Heart left ventricle (tissue), 16 donors: ENCODE data around the gene CIPC. TPM values are rescaled to one million over a fixed set of nuclear protein-coding genes. Genes with fewer than 3 reads are reported as not detected.
A peak's percentile ranks its signal among the peaks of the same experiment; 100 is the strongest.

Source experiments
- ATAC-seq, 4 donors: fragments of 200-7000 bp; cut with Tn5 transposase; one replicate each; pipeline ENCODE4 v1.9.1; 2020 to 2022; ENCODE audit warnings: moderate library complexity in 4 of 4, mild to moderate bottlenecking in 3 of 4, moderate number of reproducible peaks in 1 of 4
- DNase-seq, 5 donors: peaks; one replicate each; pipeline ENCODE4 v3.0.0-alpha.2; 2020
- H3K27ac ChIP-seq, 12 donors: fragments of 200-600 bp; sonication (generic) in 4 of 12; one replicate each; pipeline versions ENCODE4 v1.5.0 to v1.8.0; 2016 to 2022; ENCODE audit warnings: mild to moderate bottlenecking in 2 of 12
- H3K27me3 ChIP-seq, 9 donors: fragments of 200-600 bp; sonication (generic) in 2 of 9; one replicate each; pipeline versions ENCODE4 v1.5.1 to v1.8.0; 2016 to 2022; ENCODE audit warnings: mild to moderate bottlenecking in 3 of 9
- H3K36me3 ChIP-seq, 9 donors: fragments of 200-600 bp; sonication (generic) in 2 of 9; one replicate each; pipeline versions ENCODE4 v1.5.0 to v1.8.0; 2018 to 2022; ENCODE audit warnings: mild to moderate bottlenecking in 2 of 9
- H3K4me1 ChIP-seq, 12 donors: fragments of 200-600 bp; sonication (generic) in 4 of 12; one replicate each; pipeline versions ENCODE4 v1.5.0 to v1.8.0; 2016 to 2022; ENCODE audit warnings: mild to moderate bottlenecking in 3 of 12
- H3K4me3 ChIP-seq, 12 donors: fragments of 200-600 bp; sonication (generic) in 4 of 12; one replicate each; pipeline versions ENCODE4 v1.5.0 to v1.8.0; 2017 to 2022; ENCODE audit warnings: mild to moderate bottlenecking in 9 of 12, moderate library complexity in 4 of 12
- H3K9me3 ChIP-seq, 12 donors: fragments of 200-600 bp; sonication (generic) in 4 of 12; one replicate each; pipeline versions ENCODE4 v1.5.0 to v1.8.0; 2016 to 2022; ENCODE audit warnings: mild to moderate bottlenecking in 1 of 12
- POLR2A ChIP-seq, 2 donors: fragments of 450-650 bp; IDR thresholded peaks; one replicate each; pipeline ENCODE4 v1.6.1; 2017; ENCODE audit warnings: antibody characterized with exemption in 2 of 2, mild to moderate bottlenecking in 2 of 2, moderate library complexity in 2 of 2
- WGBS, 4 donors: extraction: QIAGEN DNeasy Blood & Tissue Kit in 2 of 4; methylation state at CpG; one replicate each; pipeline versions ENCODE4 v1.1.5 to v1.1.7; 2013 to 2018; 5-methylcytosine and 5-hydroxymethylcytosine counted together
- intact Hi-C, 10 donors: fragments of 100-400 bp; cut with DNase I; formaldehyde crosslinking; loops; one replicate each; pipeline versions ENCODE4 v1.11.1 to v1.14.2; 2022
- polyA plus RNA-seq, 2 donors: library from polyadenylated mRNA; stranded (reverse); fragments of 200-250 nt; gene quantifications; one replicate each; pipeline ENCODE4 v1.2.3, GENCODE V29; 2013
- total RNA-seq, 9 donors: library from RNA; depleted of rRNA in 2 of 9; stranded (reverse); fragments of >200 nt in 2 of 9; fragmentation: NEBNext Ultra II Directional in 3 of 9; extraction: Animal tissue kit (Norgen Biotek cat#: 25700) in 3 of 9; gene quantifications; one replicate each; pipeline versions ENCODE4 v1.1.0 to v1.2.4, GENCODE V29; 2016 to 2023
- TF ChIP-seq, protein P1 (sequence below), 12 donors: fragments of 200-600 bp; sonication (generic) in 4 of 12; IDR thresholded peaks; one replicate each; pipeline versions ENCODE4 v1.5.0 to v1.8.0; 2018 to 2022; ENCODE audit warnings: antibody characterized with exemption in 12 of 12, mild to moderate bottlenecking in 5 of 12
- donor health status: ischemic (EF 13 %, LVEDD 7.1; RV severe dilation, severe dysfunction).
- donor health status: healthy with polysubstance abuse.
- donor health status: DM: no; HTN: yes; CAD: no.
- donor health status: DM: no; HTN: no; CAD: no.
- donor health status: ischemic (EF 25% LVEDD 6.9; RV normal size, moderate dysfunction).
- donor health status: ischemic (EF 25% LVEDD 5.7; RV mildly dilated, moderate dysfunction).
- donor health status: healthy.
- donor health status: DM: yes; HTN: yes; CAD: no.
- donor health status: ischemic (EF 35%, LVEDD 5.7; RV mildly dilated, moderate dysfunction).
- donor health status: nonischemic (EF 11% LVEDD 7.7; RV severe dilation, severe dysfunction).
- donor health status: DM: yes; HTN: yes; CAD: no.
- donor health status: PGD.
- donor health status: ischemic (EF 29% LVEDD 5.4; RV normal size, mild dysfunction).
- donor health status: nonischemic (EF 23%, LVEDD 6.1; RV moderate dilation, normal function).

The CIPC gene
- total and polyA plus RNA-seq, 11 donors: 10.9 to 85.9 (median 61.3) TPM

DNA sequence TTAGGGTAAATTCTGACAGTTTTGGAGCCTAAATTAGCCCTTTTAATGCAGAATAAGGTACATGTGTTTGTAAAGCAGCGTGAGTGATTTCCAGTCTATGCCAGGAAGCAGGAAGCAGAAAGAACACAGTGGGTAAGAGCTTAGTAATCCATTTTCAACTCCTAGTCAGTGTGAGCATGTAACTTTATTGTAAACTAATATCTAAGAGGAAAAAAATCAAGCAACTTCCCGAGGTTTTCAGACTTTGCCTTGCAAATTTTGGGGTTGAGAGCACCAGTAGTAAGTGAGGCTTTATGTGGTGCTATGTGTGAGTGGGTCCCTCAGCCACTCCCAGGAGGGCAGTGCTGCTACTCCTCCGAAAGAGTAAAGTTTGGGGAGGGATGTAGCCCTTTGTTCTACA, 2.9 kb downstream of the CIPC start:
- no peak overlapping the region for H3K4me3 ChIP-seq
- no peaks in the 10 kb centered on the region for H3K9me3 ChIP-seq
- H3K36me3 ChIP-seq: peaks cover 0 to 7% (median 3%) of the 10 kb centered on the region in 9 donors
- no peaks in the 10 kb centered on the region for H3K27me3 ChIP-seq
- TF ChIP-seq, protein P1, sequence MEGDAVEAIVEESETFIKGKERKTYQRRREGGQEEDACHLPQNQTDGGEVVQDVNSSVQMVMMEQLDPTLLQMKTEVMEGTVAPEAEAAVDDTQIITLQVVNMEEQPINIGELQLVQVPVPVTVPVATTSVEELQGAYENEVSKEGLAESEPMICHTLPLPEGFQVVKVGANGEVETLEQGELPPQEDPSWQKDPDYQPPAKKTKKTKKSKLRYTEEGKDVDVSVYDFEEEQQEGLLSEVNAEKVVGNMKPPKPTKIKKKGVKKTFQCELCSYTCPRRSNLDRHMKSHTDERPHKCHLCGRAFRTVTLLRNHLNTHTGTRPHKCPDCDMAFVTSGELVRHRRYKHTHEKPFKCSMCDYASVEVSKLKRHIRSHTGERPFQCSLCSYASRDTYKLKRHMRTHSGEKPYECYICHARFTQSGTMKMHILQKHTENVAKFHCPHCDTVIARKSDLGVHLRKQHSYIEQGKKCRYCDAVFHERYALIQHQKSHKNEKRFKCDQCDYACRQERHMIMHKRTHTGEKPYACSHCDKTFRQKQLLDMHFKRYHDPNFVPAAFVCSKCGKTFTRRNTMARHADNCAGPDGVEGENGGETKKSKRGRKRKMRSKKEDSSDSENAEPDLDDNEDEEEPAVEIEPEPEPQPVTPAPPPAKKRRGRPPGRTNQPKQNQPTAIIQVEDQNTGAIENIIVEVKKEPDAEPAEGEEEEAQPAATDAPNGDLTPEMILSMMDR (IDR thresholded peaks at IDR 0.05): no peak
- intact Hi-C loops: no loop called here
- H3K4me1 ChIP-seq: peaks cover 6 to 87% (median 67%) of the 10 kb centered on the region in 12 donors
- ATAC-seq: no peak
- DNase-seq: no peak
- H3K27ac ChIP-seq: peak overlapping the region in 10 of 12 donors; percentile 39 to 99 (median 96)
- WGBS, 4 donors: 51 to 63% (median 60%) methylated on average over 3 of the region's 3 CpGs

DNA sequence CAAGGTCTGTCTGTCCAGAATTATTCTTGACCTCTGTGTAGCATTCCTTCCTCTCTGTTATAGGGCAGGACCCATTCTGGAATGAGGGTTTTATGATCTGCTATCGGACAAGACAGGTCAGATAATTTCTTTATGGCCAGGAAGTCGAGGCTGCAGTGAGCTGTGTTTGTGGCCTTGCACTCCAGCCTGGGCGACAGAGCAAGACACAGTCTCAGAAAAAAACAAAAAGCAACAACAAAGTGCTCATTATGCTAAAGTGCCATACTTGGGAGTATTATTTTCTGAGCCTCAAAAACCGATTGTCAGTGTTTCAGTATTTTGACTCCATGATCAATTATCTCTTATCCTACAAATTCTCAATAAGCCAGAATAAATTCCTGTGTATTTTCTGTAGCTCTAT, 4.1 kb downstream of the CIPC start:
- H3K9me3 ChIP-seq: no peaks in the 10 kb centered on the region
- DNase-seq: no peak
- H3K4me3 ChIP-seq: no peak overlapping the region
- intact Hi-C loops: no loop called here
- H3K4me1 ChIP-seq: peaks cover 6 to 86% (median 66%) of the 10 kb centered on the region in 12 donors
- H3K27ac ChIP-seq: peak overlapping the region in 10 of 12 donors; percentile 3 to 99 (median 96)
- no peaks in the 10 kb centered on the region for H3K27me3 ChIP-seq
- 52 to 66% (median 61%) methylated on average over 4 of the region's 4 CpGs for WGBS, 4 donors
- ATAC-seq: no peak
- H3K36me3 ChIP-seq: peaks cover 0 to 19% (median 15%) of the 10 kb centered on the region in 9 donors
- no peak for TF ChIP-seq POLR2A (IDR thresholded peaks at IDR 0.05)
- TF ChIP-seq, protein P1 (IDR thresholded peaks at IDR 0.05): no peak

DNA sequence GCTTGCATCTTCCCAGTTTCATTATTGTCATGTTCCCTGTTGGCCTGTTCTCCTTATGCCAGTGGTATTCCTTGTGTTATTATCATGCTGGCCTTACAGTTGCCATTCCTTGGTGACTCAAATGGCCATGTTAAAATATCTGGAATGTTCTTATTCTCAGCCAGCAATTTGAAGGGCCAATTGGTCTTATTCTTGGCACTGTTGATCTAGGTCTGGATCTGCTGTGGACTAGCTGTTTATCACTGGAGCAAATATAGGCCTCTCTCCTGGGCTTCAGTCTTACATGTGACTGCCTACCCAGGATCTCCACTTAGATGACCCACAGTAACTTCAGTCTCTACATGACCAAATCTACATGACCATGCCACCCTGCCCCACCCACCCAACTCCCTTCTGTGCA, 5.4 kb downstream of the CIPC start:
- DNase-seq: no peak
- H3K27me3 ChIP-seq: no peaks in the 10 kb centered on the region
- peak overlapping the region in 10 of 12 donors; percentile 5 to 99 (median 89) for H3K27ac ChIP-seq
- TF ChIP-seq, protein P1 (IDR thresholded peaks at IDR 0.05): no peak
- TF ChIP-seq POLR2A (IDR thresholded peaks at IDR 0.05): no peak
- peaks cover 0 to 31% (median 27%) of the 10 kb centered on the region in 9 donors for H3K36me3 ChIP-seq
- peaks cover 6 to 97% (median 65%) of the 10 kb centered on the region in 12 donors for H3K4me1 ChIP-seq
- H3K9me3 ChIP-seq: no peaks in the 10 kb centered on the region
- intact Hi-C loops: no loop called here
- ATAC-seq: peak in 1 of 4 donors; percentile 30
- H3K4me3 ChIP-seq: no peak overlapping the region

DNA sequence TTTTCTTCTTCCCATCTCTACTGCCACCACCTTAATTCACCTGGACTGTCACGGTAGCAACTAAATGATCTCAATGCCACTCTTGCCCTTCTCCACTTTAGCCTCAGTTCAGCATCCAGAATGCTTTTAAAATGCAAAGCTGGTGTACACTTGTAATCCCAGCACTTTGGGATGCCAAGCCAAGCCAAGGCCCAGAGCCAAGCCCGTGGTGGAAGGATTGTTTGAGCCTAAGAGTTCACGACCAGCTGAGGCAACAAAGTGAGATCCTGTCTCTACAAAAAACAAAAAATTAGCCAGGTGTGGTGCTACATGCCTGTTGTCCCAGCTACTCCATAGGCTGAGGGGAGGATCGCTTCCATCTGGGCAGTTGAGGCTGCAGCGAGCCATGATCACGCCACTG, 5.9 kb downstream of the CIPC start:
- ATAC-seq (no peak), DNase-seq (no peak)
- Histone ChIP-seq H3K27ac (peak overlapping the region; percentile 18 to 99 (median 72)), H3K4me1 (peaks cover 6 to 98% (median 62%) of the 10 kb centered on the region in 12 donors), H3K4me3 (no peak overlapping the region), H3K9me3 (no peaks in the 10 kb centered on the region), H3K36me3 (peaks cover 0 to 36% (median 32%) of the 10 kb centered on the region in 9 donors), H3K27me3 (no peaks in the 10 kb centered on the region)
- WGBS, 4 donors: 72 to 82% (median 81%) methylated on average over 6 of the region's 6 CpGs
- intact Hi-C loops: no loop called here
- no peak for TF ChIP-seq POLR2A (IDR thresholded peaks at IDR 0.05)

DNA sequence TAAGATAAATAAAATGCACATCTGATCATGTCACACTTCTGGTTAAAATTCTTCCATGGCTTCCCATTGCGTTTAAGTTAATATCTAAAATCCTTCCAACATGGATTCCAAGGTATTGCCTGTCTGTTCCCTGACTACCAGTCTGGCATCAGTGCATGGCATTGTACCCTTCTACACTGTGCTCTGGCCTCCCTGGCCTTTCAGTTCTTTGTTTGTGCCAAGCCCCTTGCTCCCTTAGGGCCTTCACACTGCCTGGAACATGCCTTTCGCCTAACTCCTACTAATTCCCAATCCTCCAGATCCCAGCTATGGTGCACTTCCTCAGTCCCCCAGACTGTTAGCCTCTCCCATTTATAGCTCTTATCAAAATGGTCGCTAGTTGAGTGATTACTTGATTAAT, 6.3 kb downstream of the CIPC start:
- peak overlapping the region; percentile 18 to 99 (median 72) for H3K27ac ChIP-seq
- TF ChIP-seq, protein P1 (IDR thresholded peaks at IDR 0.05): no peak
- TF ChIP-seq POLR2A (IDR thresholded peaks at IDR 0.05): no peak
- 66 to 73% (median 72%) methylated on average over 3 of the region's 3 CpGs for WGBS, 4 donors
- peaks cover 6 to 93% (median 58%) of the 10 kb centered on the region in 12 donors for H3K4me1 ChIP-seq
- no peaks in the 10 kb centered on the region for H3K27me3 ChIP-seq
- intact Hi-C loops: no loop called here
- peak in 3 of 4 donors; percentile 41 to 55 (median 41) for ATAC-seq
- H3K4me3 ChIP-seq: no peak overlapping the region
- peaks cover 0 to 40% (median 36%) of the 10 kb centered on the region in 9 donors for H3K36me3 ChIP-seq
- no peak for DNase-seq
- H3K9me3 ChIP-seq: no peaks in the 10 kb centered on the region
